ENCODE measurements around the gene VENTX. TPM values are rescaled to one million over a fixed set of nuclear protein-coding genes. Genes with fewer than 3 reads are reported as not detected.

The VENTX gene
- total and polyA plus RNA-seq, 2 of the 4 experiments (the other 2 are of a cell fraction) = not detected

DNA sequence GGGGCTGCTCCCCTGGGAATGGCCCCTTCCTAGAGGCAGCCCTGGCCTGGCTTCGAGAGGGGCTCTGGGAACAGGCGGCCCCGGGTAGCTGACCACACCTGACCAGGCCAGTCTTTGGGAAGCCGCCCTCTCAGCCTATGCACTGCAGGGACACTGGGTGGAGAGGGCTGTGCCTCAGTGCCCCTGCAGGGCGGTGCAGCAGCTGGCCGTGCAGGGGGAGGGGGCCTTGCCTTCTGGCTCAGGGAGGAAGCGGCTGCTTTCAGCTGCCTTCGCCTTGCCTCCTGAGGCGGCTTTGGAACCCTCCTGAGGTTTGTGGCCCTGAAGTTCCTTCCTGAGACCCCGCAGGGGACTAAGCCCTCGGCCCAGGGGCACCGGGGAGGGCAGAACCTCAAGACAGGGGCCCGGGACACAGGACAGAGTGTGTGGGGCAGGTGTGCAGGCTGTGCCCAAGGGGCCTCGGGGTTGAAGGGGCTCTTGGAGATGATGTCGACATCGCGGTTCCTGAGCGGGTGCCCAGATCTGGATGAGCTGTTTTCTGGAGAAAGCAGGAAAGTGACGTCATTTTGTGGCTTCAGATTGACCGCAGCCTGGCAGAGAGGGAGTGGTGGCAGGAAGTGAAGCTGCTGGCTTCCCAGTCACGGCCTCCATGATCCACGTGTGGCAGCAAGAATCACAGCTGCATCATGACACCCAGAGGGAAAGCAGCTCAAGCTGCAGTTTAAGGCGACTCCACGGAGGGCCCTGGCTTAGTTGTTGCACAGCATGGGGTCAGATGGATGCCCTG, 21.4 kb downstream of the VENTX start:
- H4K5ac ChIP-seq (ENCODE audit: low read depth, low read length) = peak overlapping the region; percentile 58
- peak overlapping the region; percentile 56 to 86 for H4K8ac ChIP-seq (ENCODE audit: low read depth in 2 of 2, low read length in 2 of 2)
- peaks cover 18% of the 10 kb centered on the region for H3K9me1 ChIP-seq (ENCODE audit: insufficient read depth, low read length)
- peak overlapping the region; percentile 93 for H2AK9ac ChIP-seq (replicated peaks; ENCODE audit: low read depth, low read length, poor library complexity)
- H3K23ac ChIP-seq (ENCODE audit: low read depth, low read length) = peak overlapping the region; percentile 62; the same call in 1 of the 2 replicates
- ChIA-PET CTCF (interaction anchor here (0.6 kb wide), 1 partner anchor 113 kb away, joined by 4 read pairs; no protein-coding TSS in a partner anchor), POLR2A (ENCODE audit: unreplicated experiment) (interaction anchor here (0.6 kb wide), 2 partner anchors 20 to 129 kb away, joined by 3 to 4 read pairs; no protein-coding TSS in a partner anchor)
- H4K91ac ChIP-seq (ENCODE audit: insufficient read depth, low read depth, low read length) = peak overlapping the region; percentile 94
- H3K14ac ChIP-seq (replicated peaks; ENCODE audit: low read depth, low read length) = peak overlapping the region; percentile 88
- peak overlapping the region; percentile 29; the same call in 1 of the 3 replicates for H2BK15ac ChIP-seq (ENCODE audit: low read depth, low read length)
- peak; percentile 75 for ATAC-seq (ENCODE audit: low read depth)
- no peak overlapping the region for H3K4me3 ChIP-seq (ENCODE audit: insufficient read depth, low read depth, low read length)
- H3K36me3 ChIP-seq (ENCODE audit: control insufficient read depth, insufficient read depth, low read length) = no peaks in the 10 kb centered on the region
- H2BK120ac ChIP-seq (ENCODE audit: low read depth, low read length) = peak overlapping the region; percentile 91
- H3K56ac ChIP-seq (ENCODE audit: extremely low read depth, insufficient read depth, low read length) = no peak overlapping the region
- no peaks in the 10 kb centered on the region for H4K20me1 ChIP-seq (ENCODE audit: insufficient read depth, low read length)
- H2AK5ac ChIP-seq (ENCODE audit: low read depth, low read length) = peak overlapping the region; percentile 98
- peak overlapping the region; percentile 96 for H3K4ac ChIP-seq (ENCODE audit: low read depth, low read length)
- intact Hi-C loops (cut with micrococcal nuclease) = loop anchor here (5.0 kb wide), 1 partner anchor 112 kb away; no protein-coding TSS in a partner anchor
- peaks cover 0 to 4% of the 10 kb centered on the region in 2 experiments; a peak in 1 of 4 replicates for H3K79me1 ChIP-seq (ENCODE audit: low read depth in 1 of 2, low read length in 2 of 2)
- WGBS, 2 experiments (ENCODE audit: extremely low coverage in 2 of 2, insufficient read length in 1 of 2) = 19% methylated on average over 7 of the region's 24 CpGs; no CpG with 5 or more reads in 1 of the 2 experiments
- H3K27me3 ChIP-seq (ENCODE audit: control insufficient read depth, insufficient read depth, low read length) = no peaks in the 10 kb centered on the region
- H3K4me2 ChIP-seq (ENCODE audit: low read depth, low read length) = peak overlapping the region; percentile 11; the same call in 1 of the 2 replicates
- BruUV-seq (replicated peaks) = no TSS peak
- H2AFZ ChIP-seq (replicated peaks; ENCODE audit: low read length, poor library complexity) = peak overlapping the region; percentile 75
- H3K9me3 ChIP-seq (ENCODE audit: control insufficient read depth, insufficient read depth, low read length) = no peaks in the 10 kb centered on the region
- peak overlapping the region; percentile 80 for H3K27ac ChIP-seq (ENCODE audit: insufficient read depth, low read length)
- peak overlapping the region; percentile 29; the same call in 1 of the 2 replicates for H3K9ac ChIP-seq (ENCODE audit: low read depth, low read length)
- in situ Hi-C loops (cut with MboI; ENCODE audit: low sequenced_read_pairs) = loop anchor here (25.0 kb wide), 1 partner anchor 597 kb away; no protein-coding TSS in a partner anchor
- peaks cover 21% of the 10 kb centered on the region for H3K4me1 ChIP-seq (ENCODE audit: control insufficient read depth, insufficient read depth, low read length)
- peak overlapping the region; percentile 96 for H2BK20ac ChIP-seq (ENCODE audit: low read depth, low read length)
- H3K18ac ChIP-seq (ENCODE audit: low read depth, low read length) = peak overlapping the region; percentile 69
- dilution Hi-C loops (cut with HindIII; ENCODE audit: low sequenced_read_pairs, unreplicated experiment) = no loop called here
- peak overlapping the region; percentile 88 for H2BK5ac ChIP-seq (ENCODE audit: low read depth, low read length, poor library complexity, severe bottlenecking)
- DNase-seq = peak; percentile 100
- TF ChIP-seq RCOR1 (IDR thresholded peaks at IDR 0.05; ENCODE audit: insufficient replicate concordance, low read length) (no peak), MAFK (IDR thresholded peaks at IDR 0.05; ENCODE audit: low read depth, low read length) (peak; percentile 1; the same call in 1 of the 2 replicates), CHD1 (IDR thresholded peaks at IDR 0.05; ENCODE audit: low read depth, low read length) (no peak), NFE2L2 (IDR thresholded peaks at IDR 0.05; ENCODE audit: low read depth, low read length) (peak; percentile 49), MAZ (IDR thresholded peaks at IDR 0.05; ENCODE audit: borderline replicate concordance, low read depth, low read length) (peak; percentile 52; the same call in 1 of the 2 replicates), SMC3 (IDR thresholded peaks at IDR 0.05; ENCODE audit: low read depth, low read length) (no peak), RFX5 (IDR thresholded peaks at IDR 0.05; ENCODE audit: low read depth, low read length) (no peak), RAD21 (IDR thresholded peaks at IDR 0.05; ENCODE audit: low read length) (no peak), CEBPB (IDR thresholded peaks at IDR 0.05; ENCODE audit: low read depth, low read length) (peak; percentile 96), MXI1 (IDR thresholded peaks at IDR 0.05; ENCODE audit: borderline replicate concordance, low read depth, low read length) (peak; percentile 93), FOS (IDR thresholded peaks at IDR 0.05; ENCODE audit: low read depth, low read length) (peak; percentile 96), BHLHE40 (IDR thresholded peaks at IDR 0.05; ENCODE audit: low read depth, low read length) (peak; percentile 90)
- TF ChIP-seq, protein P1, sequence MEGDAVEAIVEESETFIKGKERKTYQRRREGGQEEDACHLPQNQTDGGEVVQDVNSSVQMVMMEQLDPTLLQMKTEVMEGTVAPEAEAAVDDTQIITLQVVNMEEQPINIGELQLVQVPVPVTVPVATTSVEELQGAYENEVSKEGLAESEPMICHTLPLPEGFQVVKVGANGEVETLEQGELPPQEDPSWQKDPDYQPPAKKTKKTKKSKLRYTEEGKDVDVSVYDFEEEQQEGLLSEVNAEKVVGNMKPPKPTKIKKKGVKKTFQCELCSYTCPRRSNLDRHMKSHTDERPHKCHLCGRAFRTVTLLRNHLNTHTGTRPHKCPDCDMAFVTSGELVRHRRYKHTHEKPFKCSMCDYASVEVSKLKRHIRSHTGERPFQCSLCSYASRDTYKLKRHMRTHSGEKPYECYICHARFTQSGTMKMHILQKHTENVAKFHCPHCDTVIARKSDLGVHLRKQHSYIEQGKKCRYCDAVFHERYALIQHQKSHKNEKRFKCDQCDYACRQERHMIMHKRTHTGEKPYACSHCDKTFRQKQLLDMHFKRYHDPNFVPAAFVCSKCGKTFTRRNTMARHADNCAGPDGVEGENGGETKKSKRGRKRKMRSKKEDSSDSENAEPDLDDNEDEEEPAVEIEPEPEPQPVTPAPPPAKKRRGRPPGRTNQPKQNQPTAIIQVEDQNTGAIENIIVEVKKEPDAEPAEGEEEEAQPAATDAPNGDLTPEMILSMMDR (conservative IDR thresholded peaks at IDR 0.05; ENCODE audit: low read depth, low read length) = no peak
- TF ChIP-seq, protein P2, sequence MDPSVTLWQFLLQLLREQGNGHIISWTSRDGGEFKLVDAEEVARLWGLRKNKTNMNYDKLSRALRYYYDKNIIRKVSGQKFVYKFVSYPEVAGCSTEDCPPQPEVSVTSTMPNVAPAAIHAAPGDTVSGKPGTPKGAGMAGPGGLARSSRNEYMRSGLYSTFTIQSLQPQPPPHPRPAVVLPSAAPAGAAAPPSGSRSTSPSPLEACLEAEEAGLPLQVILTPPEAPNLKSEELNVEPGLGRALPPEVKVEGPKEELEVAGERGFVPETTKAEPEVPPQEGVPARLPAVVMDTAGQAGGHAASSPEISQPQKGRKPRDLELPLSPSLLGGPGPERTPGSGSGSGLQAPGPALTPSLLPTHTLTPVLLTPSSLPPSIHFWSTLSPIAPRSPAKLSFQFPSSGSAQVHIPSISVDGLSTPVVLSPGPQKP (IDR thresholded peaks at IDR 0.05; ENCODE audit: borderline replicate concordance, low read depth, low read length) = no peak
